Bronchial epithelial cell (primary cell): Measurements from ENCODE around the gene SLC16A3. TPM values are rescaled to one million over a fixed set of nuclear protein-coding genes. Genes with fewer than 3 reads are reported as not detected.
A peak's percentile ranks its signal among the peaks of the same experiment; 100 is the strongest.
"Not testable (repeated sequence)": the region's sequence is repeated elsewhere in the genome, so short reads cannot be mapped to it uniquely, and the experiment has no call there.

ENCODE experiments used
- DNase-seq: peaks from one replicate; pipeline ENCODE4 v3.0.0-alpha.2; 2010; ENCODE audit warnings: low read depth
- FAIRE-seq: peaks from 2 replicates; lab custom pipeline; 2011; peaks lifted over from hg19 to GRCh38; lab: Jason Lieb, UNC
- H3K27me3 ChIP-seq: 2 replicates; pipeline ENCODE4 v1.5.1; 2011; ENCODE audit warnings: low read length; ENCODE audit not compliant: control insufficient read depth, insufficient read depth
- H3K36me3 ChIP-seq: 2 replicates; pipeline ENCODE4 v1.5.1; 2011; ENCODE audit warnings: low read length; ENCODE audit not compliant: control insufficient read depth, insufficient read depth
- H3K4me3 ChIP-seq: 2 replicates; pipeline ENCODE4 v1.5.1; 2011; ENCODE audit warnings: mild to moderate bottlenecking, low read depth, low read length, control low read depth
- CTCF ChIP-seq: IDR thresholded peaks from 2 replicates; pipeline ENCODE4 v1.5.1; 2011; ENCODE audit warnings: mild to moderate bottlenecking, moderate library complexity, low read length, control low read depth, inconsistent platforms; ENCODE audit not compliant: insufficient read depth, severe bottlenecking
- total RNA-seq: library from RNA; depleted of rRNA; stranded (reverse); fragments of >200 nt; gene quantifications from 2 replicates; pipeline ENCODE4 v1.2.1, GENCODE V29; 2014

The SLC16A3 gene
- total RNA-seq, 1 donor from 2014 or later, result 162 TPM

- FAIRE-seq, result no peak
- Histone ChIP-seq H3K27me3 (no peaks in the 10 kb centered on the region), H3K4me3 (no peak overlapping the region), H3K36me3 (peaks cover 7% of the 10 kb centered on the region)
- DNase-seq, result no peak
- no peak for TF ChIP-seq CTCF
Observed at GRCh38 chr17:82201498-82201910, 27.3 kb upstream of the SLC16A3 start.

GRCh38 chr17:82202981-82203380 lies 25.9 kb upstream of the SLC16A3 start:
- no peak overlapping the region for H3K4me3 ChIP-seq
- no peak for FAIRE-seq
- no peaks in the 10 kb centered on the region for H3K27me3 ChIP-seq
- H3K36me3 ChIP-seq, result peaks cover 6% of the 10 kb centered on the region
- no peak for DNase-seq
- TF ChIP-seq CTCF, result no peak

- Histone ChIP-seq H3K36me3 (peaks cover 6% of the 10 kb centered on the region), H3K4me3 (no peak overlapping the region), H3K27me3 (no peaks in the 10 kb centered on the region)
- TF ChIP-seq CTCF, result no peak
- DNase-seq, result no peak
- FAIRE-seq, result no peak
Observed at GRCh38 chr17:82203920-82204319, 24.9 kb upstream of the SLC16A3 start.

GRCh38 chr17:82204831-82205719 lies 23.8 kb upstream of the SLC16A3 start:
- FAIRE-seq (peak; percentile 28), DNase-seq (peak; percentile 88)
- peaks cover 4% of the 10 kb centered on the region for H3K36me3 ChIP-seq
- TF ChIP-seq CTCF, result no peak
- H3K27me3 ChIP-seq, result no peaks in the 10 kb centered on the region
- H3K4me3 ChIP-seq, result no peak overlapping the region

- DNase-seq (peak; percentile 99), FAIRE-seq (peak; percentile 93)
- no peaks in the 10 kb centered on the region for H3K27me3 ChIP-seq
- peaks cover 3% of the 10 kb centered on the region for H3K36me3 ChIP-seq
- H3K4me3 ChIP-seq, result no peak overlapping the region
- TF ChIP-seq CTCF, result peak; percentile 90
Observed at GRCh38 chr17:82205720-82206508, 22.9 kb upstream of the SLC16A3 start.

- FAIRE-seq, H3K27me3 ChIP-seq, H3K4me3 ChIP-seq, H3K36me3 ChIP-seq, DNase-seq: not testable (repeated sequence)
Observed at GRCh38 chr17:82210655-82211054, 18.2 kb upstream of the SLC16A3 start.
